ENCODE measurements around the gene LZIC. TPM values are rescaled to one million over a fixed set of nuclear protein-coding genes. Genes with fewer than 3 reads are reported as not detected.

The LZIC gene
- total RNA-seq, 2 donors from 2014 or later: 40.6 to 47.2 TPM

DNA sequence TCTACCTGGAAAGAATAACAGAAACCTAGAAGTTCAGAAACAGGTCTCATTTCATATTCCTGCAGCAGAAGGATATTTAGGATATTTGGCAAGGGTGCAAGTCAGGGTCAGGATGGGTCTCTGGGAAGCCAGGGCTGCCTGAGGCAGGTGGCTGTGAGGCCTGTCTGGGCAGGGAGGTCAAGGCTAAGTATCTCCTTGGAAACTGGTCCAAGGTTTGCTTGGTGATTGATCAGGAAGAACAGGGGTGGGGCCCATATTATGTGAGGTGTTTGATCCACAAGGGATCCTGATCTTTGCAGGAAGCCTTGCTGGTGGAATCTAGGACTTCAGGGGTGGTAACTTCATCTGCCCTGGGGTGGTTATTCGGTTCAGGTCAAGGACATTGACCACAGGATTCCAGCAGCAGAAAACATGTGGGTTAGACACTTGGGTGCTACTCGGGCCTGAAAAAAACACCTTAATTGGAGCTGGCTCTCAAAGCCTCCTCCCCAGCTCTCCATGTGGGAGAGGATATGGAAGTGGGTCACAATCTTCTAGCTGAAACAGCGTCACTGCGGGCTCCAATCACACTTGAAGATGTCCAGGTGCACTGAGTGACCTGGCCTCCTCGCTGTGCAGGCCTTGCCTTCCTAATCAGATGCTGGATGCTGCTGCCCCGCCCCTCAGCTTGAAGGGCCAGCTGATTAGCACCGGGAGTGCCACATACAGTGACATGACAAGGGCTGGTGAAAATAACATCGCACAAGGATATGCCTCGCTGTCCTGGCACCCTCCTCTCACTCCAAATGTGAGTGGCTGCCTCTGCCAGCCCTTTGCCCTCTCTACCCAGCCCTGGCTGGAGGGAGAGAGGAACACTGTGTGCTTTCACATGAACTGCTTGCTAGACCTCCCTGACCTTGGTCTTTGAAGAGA, 41.8 kb downstream of the LZIC start:
- peaks cover 13% of the 10 kb centered on the region for H3K4me1 ChIP-seq
- DNase-seq: peak; percentile 44
- H3K9ac ChIP-seq (ENCODE audit: low read depth in 2 of 2, low read length in 2 of 2): peak overlapping the region in 1 of 2 donors; percentile 73
- no peak overlapping the region for H3K27ac ChIP-seq
- H3K27me3 ChIP-seq: no peaks in the 10 kb centered on the region
- intact Hi-C loops (cut with DNase I): no loop called here
- TF ChIP-seq CTCF (IDR thresholded peaks at IDR 0.05): no peak
- H3K9me3 ChIP-seq: no peaks in the 10 kb centered on the region
- H3K36me3 ChIP-seq: no peaks in the 10 kb centered on the region
- H3K4me3 ChIP-seq: no peak overlapping the region

DNA sequence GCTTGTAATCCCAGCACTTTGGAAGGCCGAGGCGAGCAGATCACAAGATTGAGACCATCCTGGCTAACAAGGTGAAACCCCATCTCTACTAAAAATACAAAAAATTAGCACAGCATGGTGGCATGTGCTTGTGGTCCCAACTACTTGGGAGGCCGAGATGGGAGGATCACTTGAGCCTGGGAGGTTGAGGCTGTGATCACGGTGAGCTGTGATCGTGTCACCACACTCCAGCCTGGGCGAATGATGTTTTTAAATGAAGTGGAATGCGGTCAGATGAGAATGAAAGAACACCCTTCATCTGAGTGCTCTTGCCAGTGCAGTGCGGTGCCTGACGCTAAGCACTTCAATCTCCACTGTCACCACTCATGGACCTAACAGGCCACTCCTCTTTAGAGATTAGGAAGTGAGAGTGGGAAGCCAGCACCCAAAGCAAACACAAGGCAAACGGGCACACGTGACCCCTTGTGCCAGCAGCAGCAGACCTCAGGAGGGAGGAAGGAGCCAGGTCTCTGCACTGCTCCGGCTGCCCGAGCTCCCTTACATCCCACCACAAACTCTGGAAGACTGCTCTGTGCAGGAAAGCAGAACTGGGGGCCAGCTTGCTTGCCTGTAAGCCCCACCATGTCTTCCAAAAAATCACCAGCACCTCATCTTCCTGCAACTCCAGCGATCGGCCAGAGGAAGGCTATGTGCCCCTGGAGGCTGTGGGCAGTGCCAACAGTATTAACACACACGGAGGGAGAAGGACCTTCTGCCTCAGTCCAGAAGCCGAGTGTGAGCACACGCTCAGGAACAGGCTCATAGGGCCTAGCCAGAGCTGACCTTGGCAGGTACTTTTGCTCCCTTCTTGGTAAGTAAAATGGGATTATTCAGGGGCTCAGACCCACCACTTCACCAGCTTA, 42.8 kb downstream of the LZIC start:
- no peak for TF ChIP-seq CTCF (IDR thresholded peaks at IDR 0.05)
- H3K4me1 ChIP-seq: peaks cover 13% of the 10 kb centered on the region
- peak overlapping the region; percentile 67 for H3K27ac ChIP-seq
- intact Hi-C loops (cut with DNase I): no loop called here
- H3K27me3 ChIP-seq: no peaks in the 10 kb centered on the region
- peak; percentile 76 for DNase-seq
- H3K36me3 ChIP-seq: no peaks in the 10 kb centered on the region
- no peaks in the 10 kb centered on the region for H3K9me3 ChIP-seq
- no peak overlapping the region for H3K4me3 ChIP-seq
- peak overlapping the region in 1 of 2 donors; percentile 73 for H3K9ac ChIP-seq (ENCODE audit: low read depth in 2 of 2, low read length in 2 of 2)

DNA sequence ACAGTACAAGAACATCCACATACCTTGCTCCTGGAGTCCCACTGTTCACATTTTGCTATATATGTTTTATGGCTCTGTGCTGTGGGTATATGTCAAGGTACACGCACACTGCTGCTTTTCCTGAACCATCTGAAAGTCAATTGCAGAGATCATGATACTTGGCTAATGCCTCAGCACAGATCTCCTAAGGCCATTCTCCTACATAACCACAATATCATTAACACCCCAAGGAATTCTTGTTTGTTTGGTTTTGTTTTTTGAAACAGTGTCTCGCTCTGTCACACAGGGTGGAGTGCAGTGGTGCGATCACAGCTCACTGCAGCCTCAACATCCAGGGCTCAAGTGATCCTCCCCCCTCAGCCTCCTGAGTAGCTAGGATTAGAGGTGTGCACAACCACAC, 49.1 kb downstream of the LZIC start:
- Histone ChIP-seq H3K4me3 (no peak overlapping the region), H3K27ac (no peak overlapping the region), H3K27me3 (no peaks in the 10 kb centered on the region), H3K9me3 (no peaks in the 10 kb centered on the region), H3K4me1 (no peaks in the 10 kb centered on the region), H3K36me3 (no peaks in the 10 kb centered on the region), H3K9ac (ENCODE audit: low read depth in 2 of 2, low read length in 2 of 2) (no peak overlapping the region)
- intact Hi-C loops (cut with DNase I): no loop called here
- no peak for DNase-seq
- TF ChIP-seq CTCF (IDR thresholded peaks at IDR 0.05): no peak

DNA sequence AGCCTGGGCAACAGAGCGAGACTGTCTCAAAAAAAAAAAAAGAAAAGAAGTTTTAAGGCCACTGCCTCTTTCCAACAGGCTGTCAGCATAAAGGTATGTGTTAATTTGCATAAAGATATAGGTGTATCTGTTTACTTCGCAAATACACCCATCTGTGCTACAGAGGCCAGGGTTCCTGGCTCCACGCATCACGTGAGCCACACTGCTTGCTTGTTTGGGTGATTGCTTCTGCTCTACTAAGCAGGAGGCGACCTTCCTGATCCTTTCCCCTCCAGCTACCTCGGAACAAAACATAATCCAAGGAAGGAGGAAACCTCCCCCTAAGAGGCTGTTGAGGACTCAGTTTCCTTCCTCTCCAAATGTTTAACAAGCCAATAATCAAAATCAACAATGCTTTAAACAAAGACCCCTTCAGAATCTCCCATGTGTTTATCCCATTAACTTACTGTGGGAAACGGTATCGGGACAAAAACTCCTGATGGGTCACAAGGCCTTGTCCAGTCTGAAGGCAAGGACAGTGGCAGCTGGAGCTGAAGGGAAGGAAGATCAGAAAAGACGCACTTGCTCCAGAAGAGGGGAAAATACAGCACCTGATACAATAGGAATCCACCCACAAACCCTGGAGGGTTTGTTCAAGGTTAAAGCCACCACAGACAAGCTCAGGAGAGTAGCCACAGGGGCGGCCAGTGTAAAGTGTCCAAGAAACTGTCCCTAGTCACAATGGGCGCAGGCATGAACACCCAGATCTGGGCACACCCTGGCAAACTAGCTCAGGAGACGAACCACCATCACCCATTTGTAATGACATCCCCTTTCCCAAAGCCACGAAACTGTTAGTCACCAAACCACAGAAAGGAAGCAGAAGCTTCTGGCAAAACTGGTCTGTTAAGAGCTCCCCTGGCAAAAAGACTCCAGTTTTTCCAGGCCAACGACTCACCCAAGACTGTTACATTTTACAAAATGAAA, 50.3 kb downstream of the LZIC start:
- H3K36me3 ChIP-seq: no peaks in the 10 kb centered on the region
- H3K4me1 ChIP-seq: no peaks in the 10 kb centered on the region
- DNase-seq: no peak
- no peaks in the 10 kb centered on the region for H3K27me3 ChIP-seq
- no peaks in the 10 kb centered on the region for H3K9me3 ChIP-seq
- H3K9ac ChIP-seq (ENCODE audit: low read depth in 2 of 2, low read length in 2 of 2): peak overlapping the region in 1 of 2 donors; percentile 14
- TF ChIP-seq CTCF (IDR thresholded peaks at IDR 0.05): no peak
- no peak overlapping the region for H3K4me3 ChIP-seq
- intact Hi-C loops (cut with DNase I): no loop called here
- no peak overlapping the region for H3K27ac ChIP-seq
